Fibroblast of villous mesenchyme (primary cell): Measurements from ENCODE around the gene VAV3. TPM values are rescaled to one million over a fixed set of nuclear protein-coding genes. Genes with fewer than 3 reads are reported as not detected.

Experiments used
- DNase-seq: peaks from one replicate; pipeline ENCODE4 v3.0.0-alpha.2; 2010; ENCODE audit warnings: low read depth
- H3K4me3 ChIP-seq: 2 replicates; pipeline ENCODE4 v1.5.1; 2011; ENCODE audit warnings: low read depth, mild to moderate bottlenecking, low read length
- CTCF ChIP-seq: IDR thresholded peaks from 2 replicates; pipeline ENCODE4 v1.5.1; 2012; ENCODE audit warnings: low read depth, mild to moderate bottlenecking, low read length; ENCODE audit not compliant: insufficient read depth
- total RNA-seq: library from RNA; depleted of rRNA; stranded (reverse); fragments of >200 nt; gene quantifications from 2 replicates; pipeline ENCODE4 v1.2.3, GENCODE V29; 2012

VAV3 gene
- total RNA-seq, 1 donor = 0.43 TPM

- no peak overlapping the region for H3K4me3 ChIP-seq
- TF ChIP-seq CTCF = no peak
- no peak for DNase-seq
Observed at GRCh38 chr1:107824946-107825345, 140.0 kb downstream of the VAV3 start.

DNA sequence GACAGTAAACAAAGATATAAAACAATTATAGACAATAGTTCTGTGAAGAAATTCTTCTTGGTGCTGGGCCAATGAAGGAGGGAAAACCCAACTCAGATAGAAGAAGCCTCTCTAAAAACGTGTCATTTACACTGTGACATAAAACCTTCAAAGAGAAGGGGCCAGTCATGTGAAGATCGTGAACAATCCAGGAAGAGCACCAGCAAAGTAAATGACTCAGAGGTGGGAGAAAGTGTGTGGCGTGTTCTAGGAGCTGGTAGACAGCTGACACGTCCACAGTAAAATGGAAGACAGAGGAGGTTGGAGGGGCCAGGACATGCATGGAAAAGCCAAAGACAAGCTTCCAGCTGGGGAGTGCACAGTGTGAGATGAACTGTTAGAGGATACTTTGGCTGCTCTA is 143.6 kb downstream of the VAV3 start:
- no peak for TF ChIP-seq CTCF
- no peak for DNase-seq

DNA sequence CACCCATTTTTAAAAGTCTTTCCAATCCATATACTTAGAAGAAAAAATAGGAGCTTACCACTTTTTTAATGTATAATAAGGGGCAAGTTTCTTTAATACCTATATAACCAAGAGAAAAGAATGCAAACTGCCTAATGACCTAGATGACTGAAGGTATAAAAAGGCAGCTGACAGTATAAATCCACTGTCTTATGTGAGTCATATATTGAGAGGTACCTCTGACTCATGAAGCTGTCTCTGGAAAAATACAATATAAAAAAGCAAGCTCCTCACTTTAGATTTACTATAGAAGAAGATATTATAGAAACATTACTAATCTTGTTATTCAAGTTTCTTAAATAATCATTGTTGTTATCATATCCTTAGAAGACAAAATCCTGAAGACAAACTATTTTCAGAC is 144.2 kb downstream of the VAV3 start:
- TF ChIP-seq CTCF = no peak
- DNase-seq = peak; percentile 3
- no peak overlapping the region for H3K4me3 ChIP-seq

More for the DNA sequence above, 143.6 kb downstream of the VAV3 start:
- no peak overlapping the region for H3K4me3 ChIP-seq

DNA sequence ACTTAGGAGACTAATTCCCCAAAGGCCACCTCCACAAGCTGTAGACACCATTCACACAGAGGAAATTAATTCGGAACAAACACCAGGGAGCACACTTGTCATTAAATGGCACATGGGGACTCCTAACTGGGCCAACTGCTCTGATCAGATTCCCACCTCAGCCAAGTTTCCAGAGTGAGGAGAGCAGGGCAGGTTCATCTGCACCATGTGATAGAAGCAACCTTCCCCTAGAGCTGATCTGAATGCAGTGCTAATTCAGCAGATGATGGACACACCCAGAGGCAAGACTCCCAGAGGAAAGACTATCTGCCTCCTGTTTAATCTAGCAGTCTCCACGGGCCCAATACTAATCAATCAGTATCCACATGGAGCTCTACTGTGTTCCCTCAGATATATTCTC is 147.0 kb downstream of the VAV3 start:
- TF ChIP-seq CTCF = no peak
- no peak overlapping the region for H3K4me3 ChIP-seq
- no peak for DNase-seq

DNA sequence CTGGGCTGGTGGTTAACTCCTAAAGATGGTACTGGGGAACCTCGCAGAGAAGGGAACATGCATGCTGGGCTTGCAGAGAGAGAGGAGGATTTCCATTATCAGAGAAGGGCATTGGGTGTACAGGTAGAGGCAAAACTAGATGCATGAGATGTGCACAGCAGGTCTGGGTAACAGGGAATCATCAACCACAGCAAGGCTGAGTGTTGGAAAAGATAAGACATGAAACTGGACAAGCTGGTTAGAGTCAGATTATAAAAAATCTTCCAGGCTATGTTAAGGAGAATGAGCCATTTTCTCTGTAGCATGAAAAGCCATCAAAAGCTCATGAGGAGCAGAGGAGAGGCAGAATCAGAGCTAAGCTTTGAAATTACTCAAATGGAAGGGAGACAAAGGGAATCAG is 147.8 kb downstream of the VAV3 start:
- no peak for DNase-seq
- H3K4me3 ChIP-seq = no peak overlapping the region
- no peak for TF ChIP-seq CTCF

- no peak for TF ChIP-seq CTCF
- DNase-seq = no peak
- H3K4me3 ChIP-seq = no peak overlapping the region
Observed at GRCh38 chr1:107810291-107810951, 154.6 kb downstream of the VAV3 start.

GRCh38 chr1:107807855-107808254 is 157.1 kb downstream of the VAV3 start:
- no peak for TF ChIP-seq CTCF
- no peak for DNase-seq
- H3K4me3 ChIP-seq = no peak overlapping the region
